Measurements from ENCODE around the gene MAN2B2. TPM values are rescaled to one million over a fixed set of nuclear protein-coding genes. Genes with fewer than 3 reads are reported as not detected.

MAN2B2 gene
- total and polyA plus RNA-seq, 4 donors: 9.2 to 22.4 (median 17.8) TPM

GRCh38 chr4:6575503-6576240, 683 bp downstream of the MAN2B2 start:
- Histone ChIP-seq H3K36me3 (ENCODE audit: control insufficient read depth, insufficient read depth, low read length) (peaks cover 43% of the 10 kb centered on the region), H3K4me1 (ENCODE audit: control insufficient read depth, insufficient read depth, low read length) (peaks cover 30% of the 10 kb centered on the region), H3K27me3 (ENCODE audit: control insufficient read depth, insufficient read depth, low read length) (no peaks in the 10 kb centered on the region), H3K4me3 (ENCODE audit: low read depth, low read length) (peak overlapping the region; percentile 76), H3K9me3 (ENCODE audit: control insufficient read depth, insufficient read depth, low read length) (no peaks in the 10 kb centered on the region), H3K27ac (ENCODE audit: low read depth, low read length) (no peak overlapping the region)
- no peak for DNase-seq (ENCODE audit: low read depth in 4 of 6, low spot score in 6 of 6)
- WGBS (ENCODE audit: insufficient coverage): 68% methylated on average over 13 of the region's 17 CpGs

- Histone ChIP-seq H3K4me3 (ENCODE audit: low read depth, low read length) (no peak overlapping the region), H3K4me1 (ENCODE audit: control insufficient read depth, insufficient read depth, low read length) (peaks cover 30% of the 10 kb centered on the region), H3K27me3 (ENCODE audit: control insufficient read depth, insufficient read depth, low read length) (no peaks in the 10 kb centered on the region), H3K27ac (ENCODE audit: low read depth, low read length) (no peak overlapping the region), H3K9me3 (ENCODE audit: control insufficient read depth, insufficient read depth, low read length) (no peaks in the 10 kb centered on the region), H3K36me3 (ENCODE audit: control insufficient read depth, insufficient read depth, low read length) (peaks cover 47% of the 10 kb centered on the region)
- WGBS (ENCODE audit: insufficient coverage): 74% methylated on average over 16 of the region's 16 CpGs
- DNase-seq (ENCODE audit: low read depth in 4 of 6, low spot score in 6 of 6): no peak
Observed at GRCh38 chr4:6576512-6576911, 1.5 kb downstream of the MAN2B2 start.

GRCh38 chr4:6576932-6577331, 1.9 kb downstream of the MAN2B2 start:
- DNase-seq (ENCODE audit: low read depth in 4 of 6, low spot score in 6 of 6): no peak
- 94% methylated on average over 9 of the region's 9 CpGs for WGBS (ENCODE audit: insufficient coverage)

DNA sequence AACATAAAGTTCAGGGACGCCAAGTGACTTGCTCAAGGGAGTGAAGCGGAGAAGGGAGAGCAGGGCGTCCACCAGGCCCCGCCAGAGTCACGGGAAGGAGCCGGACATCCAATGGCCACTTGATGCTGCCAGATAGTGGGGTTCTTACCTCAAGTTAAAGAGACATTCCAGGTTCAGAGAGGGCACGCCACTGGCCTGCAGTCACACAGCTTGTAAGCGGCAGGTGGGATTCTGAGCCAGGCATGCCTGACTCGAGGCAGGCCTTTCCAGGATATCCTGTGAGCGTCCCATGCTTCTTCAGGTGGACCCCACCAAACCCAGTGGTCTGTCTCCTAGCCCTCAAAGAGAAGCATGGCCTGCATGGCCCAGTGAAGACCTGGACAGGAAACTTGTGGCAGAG, 2.4 kb downstream of the MAN2B2 start:
- H3K27me3 ChIP-seq (ENCODE audit: control insufficient read depth, insufficient read depth, low read length): no peaks in the 10 kb centered on the region
- no peaks in the 10 kb centered on the region for H3K9me3 ChIP-seq (ENCODE audit: control insufficient read depth, insufficient read depth, low read length)
- peaks cover 53% of the 10 kb centered on the region for H3K36me3 ChIP-seq (ENCODE audit: control insufficient read depth, insufficient read depth, low read length)
- H3K4me3 ChIP-seq (ENCODE audit: low read depth, low read length): no peak overlapping the region
- no peak for DNase-seq (ENCODE audit: low read depth in 4 of 6, low spot score in 6 of 6)
- no peak overlapping the region for H3K27ac ChIP-seq (ENCODE audit: low read depth, low read length)
- H3K4me1 ChIP-seq (ENCODE audit: control insufficient read depth, insufficient read depth, low read length): peaks cover 30% of the 10 kb centered on the region
- WGBS (ENCODE audit: insufficient coverage): 92% methylated on average over 10 of the region's 10 CpGs

More at GRCh38 chr4:6576932-6577331, 1.9 kb downstream of the MAN2B2 start:
- Histone ChIP-seq H3K9me3 (ENCODE audit: control insufficient read depth, insufficient read depth, low read length) (no peaks in the 10 kb centered on the region), H3K27me3 (ENCODE audit: control insufficient read depth, insufficient read depth, low read length) (no peaks in the 10 kb centered on the region), H3K4me3 (ENCODE audit: low read depth, low read length) (no peak overlapping the region), H3K36me3 (ENCODE audit: control insufficient read depth, insufficient read depth, low read length) (peaks cover 51% of the 10 kb centered on the region), H3K4me1 (ENCODE audit: control insufficient read depth, insufficient read depth, low read length) (peaks cover 30% of the 10 kb centered on the region), H3K27ac (ENCODE audit: low read depth, low read length) (no peak overlapping the region)

DNA sequence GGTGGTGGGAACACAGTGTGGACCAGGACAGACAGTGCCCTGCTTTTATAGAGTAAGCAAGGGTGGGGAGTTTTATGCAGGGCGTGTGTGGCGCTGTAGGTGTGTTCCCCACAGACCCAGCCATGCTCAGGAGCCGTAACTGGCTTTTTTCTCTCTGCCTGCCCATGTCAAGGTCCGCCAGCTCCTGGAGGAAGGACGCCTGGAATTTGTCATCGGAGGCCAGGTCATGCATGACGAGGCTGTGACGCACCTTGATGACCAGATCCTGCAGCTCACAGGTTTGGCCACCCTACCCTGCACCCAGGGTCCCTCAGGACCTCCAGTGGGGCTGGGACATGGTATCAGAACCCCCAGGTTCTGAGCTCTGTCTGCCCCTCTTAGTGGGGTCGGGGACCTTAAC, 3.2 kb downstream of the MAN2B2 start:
- DNase-seq (ENCODE audit: low read depth in 4 of 6, low spot score in 6 of 6): no peak
- Histone ChIP-seq H3K27ac (ENCODE audit: low read depth, low read length) (no peak overlapping the region), H3K9me3 (ENCODE audit: control insufficient read depth, insufficient read depth, low read length) (no peaks in the 10 kb centered on the region), H3K4me3 (ENCODE audit: low read depth, low read length) (no peak overlapping the region), H3K27me3 (ENCODE audit: control insufficient read depth, insufficient read depth, low read length) (no peaks in the 10 kb centered on the region), H3K4me1 (ENCODE audit: control insufficient read depth, insufficient read depth, low read length) (peaks cover 30% of the 10 kb centered on the region), H3K36me3 (ENCODE audit: control insufficient read depth, insufficient read depth, low read length) (peaks cover 55% of the 10 kb centered on the region)
- WGBS (ENCODE audit: insufficient coverage): 95% methylated on average over 9 of the region's 9 CpGs

DNA sequence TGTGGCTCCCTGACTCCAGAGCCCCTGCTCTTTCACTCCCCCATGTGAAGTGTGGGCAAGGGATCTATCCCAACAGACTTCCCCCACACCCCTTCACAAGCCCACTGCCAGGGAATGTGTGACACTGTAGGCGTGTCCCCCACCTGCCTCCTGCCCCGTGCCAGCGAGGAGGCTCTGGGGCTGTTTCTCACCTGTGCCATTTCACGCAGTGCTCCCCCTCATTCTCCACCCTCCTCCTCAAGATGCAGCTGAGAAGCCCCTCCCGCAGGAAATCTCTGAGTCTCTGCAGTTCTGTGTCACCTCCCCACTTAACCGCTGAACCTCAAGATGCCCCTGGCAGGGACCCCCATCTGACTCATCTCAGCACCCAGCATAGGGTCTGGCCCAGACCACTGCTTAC, 5.4 kb downstream of the MAN2B2 start:
- Histone ChIP-seq H3K4me3 (ENCODE audit: low read depth, low read length) (no peak overlapping the region), H3K4me1 (ENCODE audit: control insufficient read depth, insufficient read depth, low read length) (peaks cover 14% of the 10 kb centered on the region), H3K27me3 (ENCODE audit: control insufficient read depth, insufficient read depth, low read length) (no peaks in the 10 kb centered on the region), H3K9me3 (ENCODE audit: control insufficient read depth, insufficient read depth, low read length) (peaks cover 2% of the 10 kb centered on the region), H3K27ac (ENCODE audit: low read depth, low read length) (no peak overlapping the region), H3K36me3 (ENCODE audit: control insufficient read depth, insufficient read depth, low read length) (peaks cover 65% of the 10 kb centered on the region)
- WGBS (ENCODE audit: insufficient coverage): 95% methylated on average over 6 of the region's 6 CpGs
- DNase-seq (ENCODE audit: low read depth in 4 of 6, low spot score in 6 of 6): no peak

DNA sequence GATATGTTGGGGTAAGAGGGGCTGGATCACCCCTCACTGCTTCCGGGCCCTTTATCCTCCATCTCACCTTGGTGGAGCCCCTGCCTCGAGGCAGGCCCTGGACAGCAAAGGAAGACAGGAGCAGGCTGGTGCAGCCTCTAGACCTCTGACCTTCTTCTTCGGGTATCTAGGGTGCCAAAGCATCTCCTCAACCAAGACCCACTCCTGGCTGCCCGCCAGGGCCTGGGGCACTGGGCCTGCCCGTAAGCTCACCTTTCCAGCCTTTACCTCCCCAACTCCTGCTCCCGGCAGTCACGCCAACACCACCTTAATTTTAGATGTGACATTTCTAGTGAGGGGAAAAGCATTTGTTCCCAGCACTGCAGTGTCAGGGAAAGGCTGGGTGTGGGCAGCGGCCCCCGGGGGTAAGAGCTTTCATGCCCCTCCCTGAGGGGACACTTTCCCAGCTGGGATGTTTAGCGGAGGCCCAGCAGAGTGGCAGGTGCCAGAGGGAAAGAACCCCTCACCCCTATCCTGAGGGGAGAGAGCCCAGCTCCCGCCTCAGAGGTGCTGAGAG, 6.7 kb downstream of the MAN2B2 start:
- WGBS (ENCODE audit: insufficient coverage): 96% methylated on average over 5 of the region's 11 CpGs
- no peak overlapping the region for H3K4me3 ChIP-seq (ENCODE audit: low read depth, low read length)
- H3K27me3 ChIP-seq (ENCODE audit: control insufficient read depth, insufficient read depth, low read length): no peaks in the 10 kb centered on the region
- peaks cover 62% of the 10 kb centered on the region for H3K36me3 ChIP-seq (ENCODE audit: control insufficient read depth, insufficient read depth, low read length)
- H3K4me1 ChIP-seq (ENCODE audit: control insufficient read depth, insufficient read depth, low read length): peaks cover under 1% of the 10 kb centered on the region
- peaks cover 2% of the 10 kb centered on the region for H3K9me3 ChIP-seq (ENCODE audit: control insufficient read depth, insufficient read depth, low read length)
- no peak for DNase-seq (ENCODE audit: low read depth in 4 of 6, low spot score in 6 of 6)
- H3K27ac ChIP-seq (ENCODE audit: low read depth, low read length): no peak overlapping the region

GRCh38 chr4:6582889-6583490, 8.0 kb downstream of the MAN2B2 start:
- H3K4me1 ChIP-seq (ENCODE audit: control insufficient read depth, insufficient read depth, low read length): no peaks in the 10 kb centered on the region
- no peak overlapping the region for H3K27ac ChIP-seq (ENCODE audit: low read depth, low read length)
- no peaks in the 10 kb centered on the region for H3K27me3 ChIP-seq (ENCODE audit: control insufficient read depth, insufficient read depth, low read length)
- 96% methylated on average over 2 of the region's 4 CpGs for WGBS (ENCODE audit: insufficient coverage)
- no peak overlapping the region for H3K4me3 ChIP-seq (ENCODE audit: low read depth, low read length)
- H3K9me3 ChIP-seq (ENCODE audit: control insufficient read depth, insufficient read depth, low read length): peaks cover 2% of the 10 kb centered on the region
- H3K36me3 ChIP-seq (ENCODE audit: control insufficient read depth, insufficient read depth, low read length): peaks cover 62% of the 10 kb centered on the region
- DNase-seq (ENCODE audit: low read depth in 4 of 6, low spot score in 6 of 6): peak in 1 of 6 donors; percentile 9

- H3K4me3 ChIP-seq (ENCODE audit: low read depth, low read length): no peak overlapping the region
- H3K4me1 ChIP-seq (ENCODE audit: control insufficient read depth, insufficient read depth, low read length): no peaks in the 10 kb centered on the region
- no peaks in the 10 kb centered on the region for H3K27me3 ChIP-seq (ENCODE audit: control insufficient read depth, insufficient read depth, low read length)
- H3K27ac ChIP-seq (ENCODE audit: low read depth, low read length): no peak overlapping the region
- H3K9me3 ChIP-seq (ENCODE audit: control insufficient read depth, insufficient read depth, low read length): peaks cover 2% of the 10 kb centered on the region
- 89% methylated on average over 7 of the region's 7 CpGs for WGBS (ENCODE audit: insufficient coverage)
- peaks cover 56% of the 10 kb centered on the region for H3K36me3 ChIP-seq (ENCODE audit: control insufficient read depth, insufficient read depth, low read length)
- DNase-seq (ENCODE audit: low read depth in 4 of 6, low spot score in 6 of 6): no peak
Observed at GRCh38 chr4:6584865-6585264, 9.9 kb downstream of the MAN2B2 start.

Data from spinal cord (tissue), 10 donors.